Hepatocyte (in vitro differentiated cells): ENCODE measurements around the gene CCDC85C. TPM values are rescaled to one million over a fixed set of nuclear protein-coding genes. Genes with fewer than 3 reads are reported as not detected.

Experiments
- polyA plus RNA-seq: library from polyadenylated mRNA; unstranded; fragments of >200 nt; fragmentation: Nextera tagmentation; extraction: Ambion mirVana; gene quantifications from 2 replicates; pipeline ENCODE4 v1.2.1, GENCODE V29; 2016
- small RNA-seq: library from RNA; depleted of rRNA; stranded (forward); fragments of <200 nt; gene quantifications from one replicate; pipeline ENCODE3, GENCODE V24; 2014
- total RNA-seq: library from RNA; depleted of rRNA; stranded (reverse); fragments of >200 nt; gene quantifications from 2 replicates; pipeline ENCODE4 v1.2.3, GENCODE V29; 2014

CCDC85C gene
- total and polyA plus RNA-seq, 2 experiments from 2014 or later, result 37.8 to 47.2 TPM

Small RNAs within 50 kb of the gene (small RNA-seq; reads per million reads assigned to genes)
- gene RF00019, result not detected

Other genes with a start within 250 kb of the CCDC85C start
- 60.2 and 67.3 TPM in 2 replicates for gene SETD3, start 123.3 kb downstream of the CCDC85C start, total RNA-seq
- gene SETD3, start 123.3 kb downstream of the CCDC85C start, polyA plus RNA-seq, result 43.6 and 47.0 TPM in 2 replicates
- gene CCNK, start 122.8 kb downstream of the CCDC85C start, total RNA-seq, result 15.6 and 22.0 TPM in 2 replicates
- 10.1 and 11.1 TPM in 2 replicates for gene CCNK, start 122.8 kb downstream of the CCDC85C start, polyA plus RNA-seq
- gene HHIPL1, start 40.9 kb upstream of the CCDC85C start, total RNA-seq, result 0.64 and 0.83 TPM in 2 replicates
- gene HHIPL1, start 40.9 kb upstream of the CCDC85C start, polyA plus RNA-seq, result 0.88 and 1.4 TPM in 2 replicates
- gene CYP46A1, start 80.1 kb upstream of the CCDC85C start, total RNA-seq, result 0.12 and 0.47 TPM in 2 replicates
- 1.7 and 2.3 TPM in 2 replicates for gene CYP46A1, start 80.1 kb upstream of the CCDC85C start, polyA plus RNA-seq
- gene EML1, start 189.2 kb upstream of the CCDC85C start, total RNA-seq, result 31.8 and 31.9 TPM in 2 replicates
- 21.6 and 22.9 TPM in 2 replicates for gene EML1, start 189.2 kb upstream of the CCDC85C start, polyA plus RNA-seq